ENCODE data around the gene ZDHHC11B. TPM values are rescaled to one million over a fixed set of nuclear protein-coding genes. Genes with fewer than 3 reads are reported as not detected.

The ZDHHC11B gene
- total and polyA plus RNA-seq, 2 experiments from 2014 or later = 4.2 to 4.4 TPM

GRCh38 chr5:671459-672328 lies 112.8 kb downstream of the ZDHHC11B start:
- peaks cover 8% of the 10 kb centered on the region for H3K4me1 ChIP-seq (ENCODE audit: low read depth)
- no peaks in the 10 kb centered on the region for H3K9me3 ChIP-seq (ENCODE audit: low read depth)
- H3K27me3 ChIP-seq = no peaks in the 10 kb centered on the region
- TF ChIP-seq, protein P1, sequence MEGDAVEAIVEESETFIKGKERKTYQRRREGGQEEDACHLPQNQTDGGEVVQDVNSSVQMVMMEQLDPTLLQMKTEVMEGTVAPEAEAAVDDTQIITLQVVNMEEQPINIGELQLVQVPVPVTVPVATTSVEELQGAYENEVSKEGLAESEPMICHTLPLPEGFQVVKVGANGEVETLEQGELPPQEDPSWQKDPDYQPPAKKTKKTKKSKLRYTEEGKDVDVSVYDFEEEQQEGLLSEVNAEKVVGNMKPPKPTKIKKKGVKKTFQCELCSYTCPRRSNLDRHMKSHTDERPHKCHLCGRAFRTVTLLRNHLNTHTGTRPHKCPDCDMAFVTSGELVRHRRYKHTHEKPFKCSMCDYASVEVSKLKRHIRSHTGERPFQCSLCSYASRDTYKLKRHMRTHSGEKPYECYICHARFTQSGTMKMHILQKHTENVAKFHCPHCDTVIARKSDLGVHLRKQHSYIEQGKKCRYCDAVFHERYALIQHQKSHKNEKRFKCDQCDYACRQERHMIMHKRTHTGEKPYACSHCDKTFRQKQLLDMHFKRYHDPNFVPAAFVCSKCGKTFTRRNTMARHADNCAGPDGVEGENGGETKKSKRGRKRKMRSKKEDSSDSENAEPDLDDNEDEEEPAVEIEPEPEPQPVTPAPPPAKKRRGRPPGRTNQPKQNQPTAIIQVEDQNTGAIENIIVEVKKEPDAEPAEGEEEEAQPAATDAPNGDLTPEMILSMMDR (IDR thresholded peaks at IDR 0.05; ENCODE audit: low read depth, low read length) = peak; percentile 98
- no peak overlapping the region for H3K4me3 ChIP-seq
- no peaks in the 10 kb centered on the region for H3K36me3 ChIP-seq
- no peak overlapping the region for H3K27ac ChIP-seq
- peak; percentile 64 to 76 for DNase-seq (ENCODE audit: low read depth in 1 of 2, low spot score in 1 of 2)

DNA sequence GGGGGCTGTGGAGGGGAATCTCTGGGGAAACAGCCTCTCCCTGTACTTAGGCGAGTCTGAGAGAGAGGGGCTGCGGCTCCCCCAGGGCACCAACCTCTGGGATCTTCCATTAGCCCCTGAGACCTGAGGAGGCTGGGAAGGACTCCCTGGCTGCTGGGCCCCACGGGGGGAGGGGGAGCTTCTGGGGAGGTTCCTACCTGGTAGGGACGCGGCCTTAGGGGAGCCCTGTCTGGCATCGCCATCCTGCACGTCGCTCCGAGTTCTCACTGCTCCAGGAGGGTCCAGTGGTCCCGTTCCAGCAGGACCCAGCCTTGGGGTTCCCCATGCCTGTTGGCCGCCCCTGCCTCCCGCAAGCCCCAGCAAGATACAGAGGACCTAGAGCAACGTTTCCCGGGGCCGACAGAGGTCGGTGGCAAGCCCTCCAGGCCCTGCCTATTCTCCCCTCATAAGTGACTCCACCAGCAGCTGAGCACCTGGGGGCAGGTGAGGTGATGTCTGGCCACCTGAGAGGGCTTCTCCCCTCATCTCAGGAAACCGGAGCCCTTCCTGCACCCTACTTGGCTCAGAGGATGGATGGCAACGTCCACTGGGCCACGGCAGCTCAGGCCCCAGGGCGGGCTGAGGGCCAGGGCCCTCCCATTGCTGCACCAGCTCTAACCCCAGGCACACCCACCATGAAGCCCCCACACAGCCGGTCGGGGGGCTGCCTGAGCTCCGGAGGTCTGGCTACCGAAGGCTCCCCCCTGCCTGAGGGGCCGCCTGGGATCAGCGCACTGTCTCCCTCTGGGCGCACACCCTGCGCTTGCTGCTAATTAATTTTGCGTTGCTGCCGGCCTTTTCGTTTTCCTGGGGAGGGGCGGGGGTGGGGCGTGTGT lies 113.9 kb downstream of the ZDHHC11B start:
- H3K9me3 ChIP-seq (ENCODE audit: low read depth) = no peaks in the 10 kb centered on the region
- peaks cover 8% of the 10 kb centered on the region for H3K4me1 ChIP-seq (ENCODE audit: low read depth)
- H3K27ac ChIP-seq = no peak overlapping the region
- TF ChIP-seq, protein P1 (IDR thresholded peaks at IDR 0.05; ENCODE audit: low read depth, low read length) = no peak
- no peak for DNase-seq (ENCODE audit: low read depth in 1 of 2, low spot score in 1 of 2)
- H3K36me3 ChIP-seq = no peaks in the 10 kb centered on the region
- H3K27me3 ChIP-seq = no peaks in the 10 kb centered on the region
- no peak overlapping the region for H3K4me3 ChIP-seq

DNA sequence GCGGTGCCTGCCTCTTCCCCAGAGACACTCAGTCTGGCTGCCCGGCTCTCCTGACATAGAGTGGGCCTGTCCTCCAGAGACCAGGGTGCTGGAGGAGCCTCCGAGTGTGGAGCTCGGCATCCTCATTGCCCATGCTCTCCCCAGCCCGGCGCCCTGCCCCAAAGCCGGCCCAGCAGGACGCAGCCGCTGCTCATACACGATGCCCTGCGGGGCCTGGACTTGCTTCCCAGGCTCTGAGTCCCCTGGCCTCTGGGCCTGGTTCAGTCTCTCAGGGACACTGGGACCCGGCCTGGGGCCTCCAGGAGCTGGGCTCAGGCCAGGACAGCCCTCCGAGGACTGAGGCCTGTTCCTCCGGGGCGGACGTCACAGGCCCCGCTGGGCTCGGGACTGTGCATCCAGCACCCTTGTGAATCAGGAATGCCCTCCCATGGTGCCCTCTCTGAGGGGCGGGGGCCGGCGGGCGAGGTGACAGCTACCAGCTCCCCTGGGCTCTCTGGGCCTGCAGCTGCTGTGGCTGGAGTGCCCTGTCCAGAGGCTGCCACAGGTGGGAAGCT lies 114.6 kb downstream of the ZDHHC11B start:
- no peaks in the 10 kb centered on the region for H3K36me3 ChIP-seq
- H3K4me1 ChIP-seq (ENCODE audit: low read depth) = peaks cover 8% of the 10 kb centered on the region
- DNase-seq (ENCODE audit: low read depth in 1 of 2, low spot score in 1 of 2) = no peak
- TF ChIP-seq, protein P1 (IDR thresholded peaks at IDR 0.05; ENCODE audit: low read depth, low read length) = no peak
- H3K4me3 ChIP-seq = no peak overlapping the region
- no peaks in the 10 kb centered on the region for H3K27me3 ChIP-seq
- no peak overlapping the region for H3K27ac ChIP-seq
- no peaks in the 10 kb centered on the region for H3K9me3 ChIP-seq (ENCODE audit: low read depth)

DNA sequence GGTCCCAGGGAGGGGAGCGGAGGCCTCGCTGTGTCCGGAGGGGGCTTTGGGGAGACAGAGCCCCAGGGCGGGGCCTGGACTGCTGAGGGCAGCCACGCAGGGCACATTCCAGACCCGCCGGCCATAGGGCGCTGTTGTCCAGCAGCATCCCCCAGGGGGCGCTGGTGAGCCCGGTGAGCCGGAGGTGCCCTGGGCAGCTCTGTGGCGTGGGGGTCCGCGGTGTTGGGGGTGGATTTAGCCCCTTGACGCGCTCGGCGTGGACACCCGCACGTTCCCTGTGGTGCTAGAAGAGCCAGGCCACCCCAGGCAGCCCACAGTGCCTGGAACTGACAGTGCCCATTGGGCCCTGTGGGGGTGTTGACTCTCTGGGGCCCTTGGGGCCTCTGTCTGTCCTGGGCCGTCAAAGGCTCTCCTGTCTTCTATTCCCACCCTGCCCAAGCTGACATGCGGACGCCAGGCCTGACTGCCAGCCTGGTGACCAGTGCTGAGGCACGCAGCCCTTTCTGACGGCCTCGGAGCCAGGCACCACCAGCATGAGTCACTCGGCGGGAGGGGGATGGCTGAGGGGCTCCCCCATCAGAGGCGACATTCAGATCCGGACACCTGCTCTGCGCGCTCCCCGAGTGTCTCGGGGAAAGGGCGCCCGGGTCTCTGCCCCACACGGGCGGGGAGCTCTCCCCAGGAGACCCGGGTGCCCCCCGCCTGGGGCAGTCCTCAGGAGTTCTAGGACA lies 115.3 kb downstream of the ZDHHC11B start:
- Histone ChIP-seq H3K27me3 (no peaks in the 10 kb centered on the region), H3K4me3 (no peak overlapping the region), H3K27ac (no peak overlapping the region), H3K4me1 (ENCODE audit: low read depth) (peaks cover 8% of the 10 kb centered on the region), H3K9me3 (ENCODE audit: low read depth) (no peaks in the 10 kb centered on the region), H3K36me3 (no peaks in the 10 kb centered on the region)
- TF ChIP-seq, protein P1 (IDR thresholded peaks at IDR 0.05; ENCODE audit: low read depth, low read length) = peak; percentile 86
- DNase-seq (ENCODE audit: low read depth in 1 of 2, low spot score in 1 of 2) = peak; percentile 41 to 57
